Breast epithelium (tissue), 3 donors: ENCODE data around the gene TOPBP1.

ENCODE experiments used
- POLR2AphosphoS5 ChIP-seq, 3 donors: sonication (generic); formaldehyde crosslinking; IDR thresholded peaks; one replicate each; pipeline ENCODE4 v1.6.1; 2017; ENCODE audit warnings: antibody characterized with exemption in 3 of 3
- TF ChIP-seq, protein P1 (sequence below), 3 donors: fragments of 450-650 bp; IDR thresholded peaks; one replicate each; pipeline ENCODE4 v1.5.1; 2016 to 2017; ENCODE audit warnings: antibody characterized with exemption in 3 of 3, mild to moderate bottlenecking in 3 of 3, moderate library complexity in 3 of 3

DNA sequence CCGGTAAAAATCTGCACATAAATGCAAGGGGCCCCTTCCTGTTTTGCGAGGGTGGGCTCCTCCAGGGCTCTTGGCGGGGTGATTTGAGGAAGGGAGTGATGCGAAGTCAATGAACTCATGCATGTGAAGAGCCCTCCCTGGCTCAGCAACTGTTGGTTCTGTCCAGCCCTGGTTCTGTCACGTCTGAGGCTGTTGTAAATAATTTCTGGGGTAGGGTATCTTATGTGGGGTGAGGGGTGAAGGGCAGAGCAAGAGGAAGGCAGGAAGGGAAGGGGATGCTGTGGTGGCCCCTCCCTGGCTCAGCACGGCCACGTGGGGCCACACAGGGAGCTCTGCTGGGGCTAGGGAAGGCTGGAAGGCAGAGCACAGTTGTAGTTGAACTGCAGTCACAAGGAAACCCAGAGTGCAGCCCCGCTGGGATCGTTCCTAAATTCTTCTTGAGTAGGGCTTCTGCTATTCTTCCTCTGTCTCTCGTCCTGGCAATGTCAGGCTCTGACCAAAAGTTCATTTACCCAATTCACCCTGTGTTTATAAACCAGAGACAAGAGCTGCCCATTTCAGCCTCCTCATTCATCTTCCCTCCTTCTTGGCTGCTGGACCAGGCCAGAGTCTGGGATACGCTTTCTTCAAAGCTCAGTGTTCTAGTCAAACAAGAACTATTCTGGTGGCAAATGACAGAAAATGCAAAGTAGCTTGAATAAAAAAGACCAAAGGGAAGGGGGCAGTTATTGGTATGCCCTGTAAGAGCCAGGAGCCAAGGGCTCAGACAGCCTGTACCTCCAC, 14.8 kb upstream of the TOPBP1 start:
- TF ChIP-seq POLR2AphosphoS5 (IDR thresholded peaks at IDR 0.05) = no peak
- TF ChIP-seq, protein P1, sequence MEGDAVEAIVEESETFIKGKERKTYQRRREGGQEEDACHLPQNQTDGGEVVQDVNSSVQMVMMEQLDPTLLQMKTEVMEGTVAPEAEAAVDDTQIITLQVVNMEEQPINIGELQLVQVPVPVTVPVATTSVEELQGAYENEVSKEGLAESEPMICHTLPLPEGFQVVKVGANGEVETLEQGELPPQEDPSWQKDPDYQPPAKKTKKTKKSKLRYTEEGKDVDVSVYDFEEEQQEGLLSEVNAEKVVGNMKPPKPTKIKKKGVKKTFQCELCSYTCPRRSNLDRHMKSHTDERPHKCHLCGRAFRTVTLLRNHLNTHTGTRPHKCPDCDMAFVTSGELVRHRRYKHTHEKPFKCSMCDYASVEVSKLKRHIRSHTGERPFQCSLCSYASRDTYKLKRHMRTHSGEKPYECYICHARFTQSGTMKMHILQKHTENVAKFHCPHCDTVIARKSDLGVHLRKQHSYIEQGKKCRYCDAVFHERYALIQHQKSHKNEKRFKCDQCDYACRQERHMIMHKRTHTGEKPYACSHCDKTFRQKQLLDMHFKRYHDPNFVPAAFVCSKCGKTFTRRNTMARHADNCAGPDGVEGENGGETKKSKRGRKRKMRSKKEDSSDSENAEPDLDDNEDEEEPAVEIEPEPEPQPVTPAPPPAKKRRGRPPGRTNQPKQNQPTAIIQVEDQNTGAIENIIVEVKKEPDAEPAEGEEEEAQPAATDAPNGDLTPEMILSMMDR (IDR thresholded peaks at IDR 0.05) = no peak
